GM19397 (cell line): ENCODE results near the gene ZNF609.

Experiments
- ATAC-seq: cut with Tn5 transposase; IDR thresholded peaks from one replicate; pipeline ENCODE4 v1.9.1; 2021; ENCODE audit warnings: mild to moderate bottlenecking, moderate library complexity; ENCODE audit not compliant: unreplicated experiment

Gene ZNF609

GRCh38 chr15:64687688-64688087, 227.3 kb downstream of the ZNF609 start:
- ATAC-seq, result no peak

- no peak for ATAC-seq
Observed at GRCh38 chr15:64688770-64689169, 228.4 kb downstream of the ZNF609 start.

- ATAC-seq, result no peak
Observed at GRCh38 chr15:64690008-64690407, 229.6 kb downstream of the ZNF609 start.

GRCh38 chr15:64690578-64691296, 230.4 kb downstream of the ZNF609 start:
- no peak for ATAC-seq

- ATAC-seq, result no peak
Observed at GRCh38 chr15:64691896-64692565, 231.7 kb downstream of the ZNF609 start.

GRCh38 chr15:64693134-64693533, 232.8 kb downstream of the ZNF609 start:
- no peak for ATAC-seq

- ATAC-seq, result no peak
Observed at GRCh38 chr15:64694816-64695215, 234.4 kb downstream of the ZNF609 start.

- ATAC-seq, result no peak
Observed at GRCh38 chr15:64695561-64695992, 235.2 kb downstream of the ZNF609 start.

- no peak for ATAC-seq
Observed at GRCh38 chr15:64696481-64696880, 236.1 kb downstream of the ZNF609 start.

GRCh38 chr15:64697911-64698369, 237.6 kb downstream of the ZNF609 start:
- no peak for ATAC-seq

GRCh38 chr15:64698823-64699222, 238.4 kb downstream of the ZNF609 start:
- no peak for ATAC-seq

GRCh38 chr15:64699751-64700388, 239.5 kb downstream of the ZNF609 start:
- no peak for ATAC-seq

- ATAC-seq, result no peak
Observed at GRCh38 chr15:64701051-64701450, 240.7 kb downstream of the ZNF609 start.

GRCh38 chr15:64701482-64702184, 241.3 kb downstream of the ZNF609 start:
- ATAC-seq, result no peak

- peak; percentile 92 for ATAC-seq
Observed at GRCh38 chr15:64702816-64703631, 242.6 kb downstream of the ZNF609 start.

GRCh38 chr15:64703632-64703959, 243.2 kb downstream of the ZNF609 start:
- ATAC-seq, result no peak

- ATAC-seq, result no peak
Observed at GRCh38 chr15:64705006-64705405, 244.6 kb downstream of the ZNF609 start.

- ATAC-seq, result no peak
Observed at GRCh38 chr15:64706011-64706911, 245.9 kb downstream of the ZNF609 start.

- no peak for ATAC-seq
Observed at GRCh38 chr15:64710676-64711428, 250.5 kb downstream of the ZNF609 start.
